GM18520 (cell line): ENCODE measurements around the gene GBP5.
"Not testable (repeated sequence)": the region's sequence is repeated elsewhere in the genome, so short reads cannot be mapped to it uniquely, and the experiment has no call there.

ENCODE experiments used
- ATAC-seq: cut with Tn5 transposase; IDR thresholded peaks from one replicate; pipeline ENCODE4 v1.9.1; 2021; ENCODE audit not compliant: unreplicated experiment

Gene GBP5

GRCh38 chr1:89284078-89284763, 11.6 kb upstream of the GBP5 start:
- ATAC-seq, result not testable (repeated sequence)

DNA sequence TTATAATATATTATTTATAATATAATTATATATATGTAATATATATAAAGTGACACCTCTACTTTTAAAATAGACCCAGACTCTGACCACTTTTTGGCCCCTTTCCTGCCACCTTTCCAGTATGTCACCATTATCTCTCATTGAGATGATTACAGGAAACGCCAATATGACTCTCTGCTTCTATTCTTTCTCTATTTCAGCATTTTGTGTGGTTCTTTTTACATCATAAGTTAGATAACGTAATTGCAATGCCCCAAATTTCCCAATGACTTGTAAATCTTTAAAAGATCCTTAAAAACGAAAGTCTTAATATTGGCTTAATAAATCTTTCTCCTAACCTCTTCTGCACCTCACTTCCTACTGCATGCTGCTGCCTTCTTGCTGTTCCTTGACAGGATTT, 8.1 kb upstream of the GBP5 start:
- no peak for ATAC-seq

DNA sequence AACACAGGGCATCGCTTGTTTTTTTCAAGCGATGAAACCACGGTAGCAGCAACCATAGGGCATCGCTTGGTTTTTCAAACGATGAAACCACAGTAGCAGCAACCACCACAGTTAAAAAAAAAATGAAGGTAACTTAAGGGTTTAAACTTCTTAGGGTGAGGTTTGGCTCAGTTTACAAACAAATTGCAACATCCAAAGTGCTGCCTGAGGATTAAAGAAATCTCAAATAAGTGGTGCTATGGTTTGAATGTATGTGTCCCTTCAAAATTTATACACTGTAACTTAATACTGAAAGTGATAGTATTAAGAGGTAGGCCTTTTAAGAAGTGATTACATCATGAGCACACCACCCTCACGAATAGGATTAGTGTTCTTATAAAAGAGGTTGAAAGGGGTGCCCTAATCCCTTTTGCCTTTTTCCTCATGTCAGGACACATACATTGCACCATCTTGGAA, 6.4 kb upstream of the GBP5 start:
- no peak for ATAC-seq

DNA sequence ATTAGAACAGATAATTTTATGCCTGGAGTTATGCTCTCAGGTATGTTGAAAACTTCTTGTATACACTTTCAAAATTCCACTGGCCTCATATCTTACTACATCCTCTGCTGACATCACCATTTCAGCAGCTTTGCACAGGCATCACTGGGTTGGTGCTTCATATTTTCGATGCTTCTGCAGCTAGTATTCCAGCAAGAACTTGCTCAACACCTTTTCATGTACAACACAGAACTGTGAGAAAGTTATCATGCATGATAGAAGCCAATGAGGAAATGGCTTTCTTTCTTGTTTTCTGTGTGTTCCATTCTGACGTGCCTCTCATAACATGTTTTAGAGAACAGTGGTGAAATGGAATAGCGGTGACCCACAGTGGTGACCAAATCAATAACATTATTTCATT, 5.1 kb upstream of the GBP5 start:
- no peak for ATAC-seq

DNA sequence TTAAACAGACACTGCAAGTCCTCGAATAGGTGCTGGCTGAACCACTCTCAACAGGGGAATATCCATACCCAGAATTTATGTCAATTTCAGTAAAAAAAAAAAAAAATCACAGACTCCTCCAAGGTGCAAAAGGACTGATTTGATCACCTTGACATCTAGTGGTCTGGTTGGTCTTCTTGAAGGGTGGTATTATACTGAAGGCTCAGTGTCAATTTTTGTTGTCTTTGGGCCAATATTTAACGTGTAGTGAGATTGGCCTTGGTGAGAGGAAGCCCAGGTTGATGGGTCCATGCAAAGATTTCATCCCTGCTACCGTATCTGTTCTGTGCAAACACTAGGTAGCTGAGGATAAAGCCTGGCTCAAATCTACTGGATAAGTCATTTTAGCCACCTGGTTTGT, 4.0 kb upstream of the GBP5 start:
- ATAC-seq, result no peak

GRCh38 chr1:89274411-89274857, 1.8 kb upstream of the GBP5 start:
- no peak for ATAC-seq

DNA sequence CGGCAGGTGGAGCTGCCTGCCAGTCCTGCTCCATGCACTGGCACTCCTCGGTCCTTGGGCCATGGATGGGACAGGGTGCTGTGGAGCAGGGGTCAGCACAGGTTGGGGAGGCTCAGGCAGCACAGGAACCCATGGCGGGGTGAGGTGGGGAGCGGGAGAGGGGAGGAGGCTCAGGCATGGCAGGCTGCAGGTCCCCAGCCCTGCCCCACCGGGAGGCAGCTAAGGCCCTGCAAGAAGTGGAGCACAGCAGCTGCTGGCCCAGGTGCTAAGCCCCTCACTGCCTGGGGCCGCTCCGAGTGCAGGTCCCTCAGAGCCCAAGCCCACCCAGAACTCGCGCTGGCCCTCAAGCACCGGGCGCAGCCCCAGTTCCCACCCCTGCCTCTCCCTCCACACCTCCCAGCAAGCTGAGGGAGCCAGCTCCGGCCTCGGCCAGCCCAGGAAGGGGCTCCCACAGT, 691 bp upstream of the GBP5 start:
- ATAC-seq, result no peak

DNA sequence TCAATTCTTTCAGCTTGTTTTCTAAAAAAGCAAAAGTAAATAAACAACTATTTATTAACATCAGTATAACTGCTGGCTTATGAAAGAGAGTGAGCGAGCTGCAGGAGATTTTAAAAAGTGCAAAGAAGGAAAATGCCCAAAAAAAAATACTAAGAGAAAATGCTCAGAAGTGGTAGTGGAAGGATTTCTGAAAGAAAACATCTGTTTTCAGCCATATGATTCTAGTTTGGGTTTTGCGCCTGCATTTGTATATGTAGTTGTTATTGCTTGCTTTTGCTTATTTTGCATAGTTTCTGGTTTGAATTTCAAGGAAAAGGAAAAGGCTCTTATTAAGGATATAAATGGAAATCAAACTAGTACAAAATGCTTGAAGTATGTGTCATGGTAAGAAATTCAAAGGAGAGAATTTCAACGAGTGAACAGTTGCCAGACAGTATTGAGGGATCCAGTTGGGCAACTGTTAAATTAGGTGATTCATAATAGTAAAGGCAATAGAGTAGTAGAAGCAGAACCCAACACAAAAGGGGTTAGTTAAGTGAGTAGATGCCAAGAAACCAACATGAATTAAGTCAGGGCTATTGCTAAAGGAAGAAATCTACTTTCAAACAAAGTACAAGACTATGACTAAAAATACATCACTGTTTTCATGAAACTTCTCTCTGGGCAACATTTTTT, 1.2 kb downstream of the GBP5 start:
- no peak for ATAC-seq

DNA sequence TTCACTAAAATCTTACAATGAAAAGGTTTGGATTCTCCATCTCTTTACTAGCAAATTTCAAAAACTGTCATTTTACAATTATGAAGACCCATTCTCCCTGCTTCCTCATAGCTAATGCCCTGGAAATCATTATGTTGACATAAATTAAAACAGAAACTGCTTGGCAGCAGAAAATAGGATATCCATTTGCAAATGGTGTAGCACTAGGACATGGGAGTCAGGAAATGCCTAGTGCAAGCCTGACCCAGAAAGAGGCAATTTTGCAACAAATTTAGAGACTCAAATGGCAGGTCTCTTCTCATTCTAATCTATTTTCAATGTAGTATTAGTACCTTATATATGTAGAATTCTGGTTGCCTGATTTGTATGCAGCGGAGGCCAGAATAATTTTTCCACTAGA, 2.2 kb downstream of the GBP5 start:
- no peak for ATAC-seq

- ATAC-seq, result no peak
Measured at GRCh38 chr1:89269277-89269676, 3.4 kb downstream of the GBP5 start.

DNA sequence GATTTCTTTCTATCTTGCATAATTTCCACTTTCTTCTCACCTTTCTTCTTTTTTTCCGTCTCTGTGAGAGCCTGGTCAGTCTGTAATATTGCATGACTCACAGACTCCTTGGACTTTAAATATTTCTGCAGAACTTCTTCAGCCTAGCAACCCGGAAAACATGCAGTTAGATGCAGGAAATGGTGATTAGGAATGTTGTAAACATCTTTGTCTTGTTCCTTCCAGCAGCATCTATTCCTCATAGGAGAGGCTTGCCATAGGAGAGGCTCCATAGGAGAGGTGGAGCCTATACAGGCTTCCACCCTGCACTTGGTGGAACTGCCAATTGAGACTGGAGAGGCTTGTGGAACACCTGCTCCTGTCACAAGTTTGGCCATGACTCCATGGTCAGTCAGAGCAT, 10.0 kb downstream of the GBP5 start:
- no peak for ATAC-seq

GRCh38 chr1:89261926-89262515, 10.6 kb downstream of the GBP5 start:
- no peak for ATAC-seq

DNA sequence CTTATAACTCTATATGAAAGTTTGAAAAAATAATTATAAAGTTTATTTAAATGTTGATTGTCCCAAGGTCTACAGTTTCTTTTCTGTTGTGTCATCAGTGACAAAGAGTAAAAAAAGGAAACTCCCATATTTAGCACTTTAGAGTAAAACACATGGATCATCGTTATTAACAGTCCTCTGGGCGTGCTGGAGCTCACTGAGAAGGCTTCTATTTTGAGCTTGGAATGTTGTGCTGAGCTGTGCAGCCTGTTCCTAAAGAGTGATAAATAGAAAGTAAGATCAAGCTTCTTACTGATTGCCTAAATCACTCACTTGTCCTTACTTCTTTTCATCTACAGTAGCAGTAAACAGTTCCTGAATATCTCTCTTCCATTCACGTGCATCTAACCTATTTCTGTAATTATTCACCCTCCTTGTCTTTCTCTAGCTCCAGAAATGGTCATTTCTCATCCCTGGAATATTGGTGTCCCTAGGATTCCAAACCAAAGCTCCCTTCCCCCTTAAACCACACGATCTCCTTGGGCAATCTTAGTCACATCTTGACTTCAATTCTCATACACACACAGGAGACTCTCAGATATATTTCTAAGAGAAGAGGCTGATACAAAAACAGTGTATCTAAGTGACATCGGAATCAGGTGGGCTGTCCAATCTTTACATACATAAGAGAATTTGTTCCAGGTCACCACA, 11.9 kb downstream of the GBP5 start:
- no peak for ATAC-seq

DNA sequence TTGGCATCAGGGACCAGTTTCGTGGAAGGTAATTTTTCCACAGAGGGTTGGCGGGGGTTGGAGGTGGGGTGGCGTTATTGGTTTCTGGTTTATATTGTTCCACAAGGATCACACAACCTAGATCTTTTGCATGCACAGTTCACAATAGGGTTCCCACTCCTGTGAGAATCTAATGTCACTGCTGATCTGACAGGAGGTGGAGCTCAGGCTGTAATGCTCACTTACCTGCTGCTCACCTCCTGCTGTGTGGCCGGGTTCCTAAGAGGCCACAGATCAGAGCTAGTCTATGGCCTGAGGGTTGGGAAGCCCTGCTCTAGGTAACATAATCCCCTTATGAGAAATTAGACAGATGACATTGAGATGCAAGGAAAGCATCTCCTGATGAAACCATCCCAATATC, 12.6 kb downstream of the GBP5 start:
- no peak for ATAC-seq

GRCh38 chr1:89259283-89259971, 13.2 kb downstream of the GBP5 start:
- no peak for ATAC-seq

GRCh38 chr1:89257041-89257440, 15.6 kb downstream of the GBP5 start:
- no peak for ATAC-seq

DNA sequence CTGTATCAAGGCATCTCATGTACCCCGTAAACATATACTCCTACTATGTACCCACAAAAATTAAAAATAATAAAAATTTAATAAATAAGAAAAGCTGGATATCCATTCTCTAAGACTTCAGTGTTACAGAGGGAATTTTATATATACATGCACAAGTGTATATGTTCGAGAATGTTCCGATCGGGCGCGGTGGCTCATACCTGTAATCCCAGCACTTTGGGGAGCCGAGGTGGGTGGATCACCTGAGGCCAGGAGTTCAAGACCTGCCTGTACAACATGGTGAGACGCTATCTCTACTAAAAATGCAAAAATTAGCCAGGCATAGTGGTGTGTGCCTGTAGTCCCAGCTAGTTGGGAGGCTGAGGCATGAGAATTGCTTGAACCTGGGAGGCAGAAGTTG, 17.1 kb downstream of the GBP5 start:
- ATAC-seq, result not testable (repeated sequence)

- no peak for ATAC-seq
Measured at GRCh38 chr1:89254658-89255287, 17.9 kb downstream of the GBP5 start.

GRCh38 chr1:89243046-89243445, 29.6 kb downstream of the GBP5 start:
- no peak for ATAC-seq
